Thoracic aorta (tissue), 2 donors: ENCODE data around the gene RUNX2. TPM values are rescaled to one million over a fixed set of nuclear protein-coding genes. Genes with fewer than 3 reads are reported as not detected.

Experiments used
- ATAC-seq: fragments of 150-250 bp; one replicate; pipeline ENCODE4 v1.8.0; 2017; ENCODE audit warnings: low read depth; ENCODE audit not compliant: insufficient number of reproducible peaks, low FRiP score
- DNase-seq: peaks from one replicate; pipeline ENCODE4 v3.0.0-alpha.2; 2020; ENCODE audit warnings: low spot score
- H3K27ac ChIP-seq, 2 donors: fragments of 200-600 bp; sonication (generic); 1 replicate in 1 of 2; 2 replicates in 1 of 2; pipeline ENCODE4 v1.5.1; 2016; ENCODE audit warnings: mild to moderate bottlenecking in 2 of 2, moderate library complexity in 2 of 2
- H3K27me3 ChIP-seq: fragments of 200-600 bp; sonication (generic); replicated peaks from 2 replicates; pipeline ENCODE4 v1.6.0; 2016; ENCODE audit warnings: mild to moderate bottlenecking; ENCODE audit not compliant: insufficient read depth
- H3K36me3 ChIP-seq: fragments of 200-600 bp; sonication (generic); one replicate; pipeline ENCODE4 v1.5.1; 2016
- H3K4me1 ChIP-seq, 2 donors: fragments of 200-600 bp; sonication (generic); 1 replicate in 1 of 2; 2 replicates in 1 of 2; pipeline versions ENCODE4 v1.5.1 to v1.6.0; 2016; ENCODE audit warnings: low read depth in 2 of 2, mild to moderate bottlenecking in 1 of 2; ENCODE audit not compliant: control insufficient read depth in 1 of 2
- H3K4me3 ChIP-seq: fragments of 200-600 bp; sonication (generic); 2 replicates; pipeline ENCODE4 v1.5.1; 2016; ENCODE audit warnings: mild to moderate bottlenecking
- H3K9me3 ChIP-seq: fragments of 200-600 bp; sonication (generic); 2 replicates; pipeline ENCODE4 v1.5.1; 2016
- CTCF ChIP-seq: fragments of 200-600 bp; sonication (generic); IDR thresholded peaks from one replicate; pipeline ENCODE4 v1.5.1; 2019; ENCODE audit warnings: antibody characterized with exemption
- total RNA-seq, 2 donors: library from RNA; depleted of rRNA; stranded (reverse); fragments of >200 nt; gene quantifications; one replicate each; pipeline versions ENCODE4 v1.1.0 to v1.2.3, GENCODE V29; 2016

Gene RUNX2
- total RNA-seq, 2 donors from 2014 or later, result 3.2 to 7.9 TPM

GRCh38 chr6:45326698-45327417 is 1.3 kb upstream of the RUNX2 start:
- Histone ChIP-seq H3K27ac (no peak overlapping the region), H3K9me3 (no peaks in the 10 kb centered on the region), H3K27me3 (no peaks in the 10 kb centered on the region), H3K4me1 (peaks cover 6 to 7% of the 10 kb centered on the region in 2 donors), H3K36me3 (no peaks in the 10 kb centered on the region), H3K4me3 (no peak overlapping the region)
- TF ChIP-seq CTCF, result no peak
- DNase-seq, result no peak
- no peak for ATAC-seq

- no peak for DNase-seq
- no peaks in the 10 kb centered on the region for H3K9me3 ChIP-seq
- no peak for ATAC-seq
- peaks cover 6 to 7% of the 10 kb centered on the region in 2 donors for H3K4me1 ChIP-seq
- no peak for TF ChIP-seq CTCF
- peak overlapping the region; percentile 41 for H3K4me3 ChIP-seq
- no peak overlapping the region for H3K27ac ChIP-seq
- H3K27me3 ChIP-seq, result no peaks in the 10 kb centered on the region
- no peaks in the 10 kb centered on the region for H3K36me3 ChIP-seq
Measured at GRCh38 chr6:45328523-45328922, 393 bp downstream of the RUNX2 start.

- no peak overlapping the region for H3K4me3 ChIP-seq
Measured at GRCh38 chr6:45344900-45345299, 16.8 kb downstream of the RUNX2 start.

GRCh38 chr6:45350186-45350710 is 22.1 kb downstream of the RUNX2 start:
- no peaks in the 10 kb centered on the region for H3K36me3 ChIP-seq
- no peaks in the 10 kb centered on the region for H3K9me3 ChIP-seq
- H3K4me3 ChIP-seq, result no peak overlapping the region
- H3K27ac ChIP-seq, result no peak overlapping the region
- DNase-seq, result no peak
- H3K4me1 ChIP-seq, result peaks cover 0 to 3% of the 10 kb centered on the region in 2 donors
- TF ChIP-seq CTCF, result no peak
- no peak for ATAC-seq
- H3K27me3 ChIP-seq, result no peaks in the 10 kb centered on the region

More at GRCh38 chr6:45344900-45345299, 16.8 kb downstream of the RUNX2 start:
- no peaks in the 10 kb centered on the region for H3K9me3 ChIP-seq
- no peaks in the 10 kb centered on the region for H3K4me1 ChIP-seq
- H3K36me3 ChIP-seq, result no peaks in the 10 kb centered on the region
- DNase-seq, result no peak
- no peak for TF ChIP-seq CTCF
- no peaks in the 10 kb centered on the region for H3K27me3 ChIP-seq
- no peak overlapping the region for H3K27ac ChIP-seq
- ATAC-seq, result no peak

- no peak overlapping the region for H3K27ac ChIP-seq
- H3K4me1 ChIP-seq, result peaks cover 0 to 6% of the 10 kb centered on the region in 2 donors
- H3K4me3 ChIP-seq, result no peak overlapping the region
- TF ChIP-seq CTCF, result no peak
- no peaks in the 10 kb centered on the region for H3K36me3 ChIP-seq
- H3K27me3 ChIP-seq, result no peaks in the 10 kb centered on the region
- no peaks in the 10 kb centered on the region for H3K9me3 ChIP-seq
- no peak for DNase-seq
- no peak for ATAC-seq
Measured at GRCh38 chr6:45351076-45351475, 22.9 kb downstream of the RUNX2 start.
